ENCODE measurements around the gene LRRC3C.

The LRRC3C gene

DNA sequence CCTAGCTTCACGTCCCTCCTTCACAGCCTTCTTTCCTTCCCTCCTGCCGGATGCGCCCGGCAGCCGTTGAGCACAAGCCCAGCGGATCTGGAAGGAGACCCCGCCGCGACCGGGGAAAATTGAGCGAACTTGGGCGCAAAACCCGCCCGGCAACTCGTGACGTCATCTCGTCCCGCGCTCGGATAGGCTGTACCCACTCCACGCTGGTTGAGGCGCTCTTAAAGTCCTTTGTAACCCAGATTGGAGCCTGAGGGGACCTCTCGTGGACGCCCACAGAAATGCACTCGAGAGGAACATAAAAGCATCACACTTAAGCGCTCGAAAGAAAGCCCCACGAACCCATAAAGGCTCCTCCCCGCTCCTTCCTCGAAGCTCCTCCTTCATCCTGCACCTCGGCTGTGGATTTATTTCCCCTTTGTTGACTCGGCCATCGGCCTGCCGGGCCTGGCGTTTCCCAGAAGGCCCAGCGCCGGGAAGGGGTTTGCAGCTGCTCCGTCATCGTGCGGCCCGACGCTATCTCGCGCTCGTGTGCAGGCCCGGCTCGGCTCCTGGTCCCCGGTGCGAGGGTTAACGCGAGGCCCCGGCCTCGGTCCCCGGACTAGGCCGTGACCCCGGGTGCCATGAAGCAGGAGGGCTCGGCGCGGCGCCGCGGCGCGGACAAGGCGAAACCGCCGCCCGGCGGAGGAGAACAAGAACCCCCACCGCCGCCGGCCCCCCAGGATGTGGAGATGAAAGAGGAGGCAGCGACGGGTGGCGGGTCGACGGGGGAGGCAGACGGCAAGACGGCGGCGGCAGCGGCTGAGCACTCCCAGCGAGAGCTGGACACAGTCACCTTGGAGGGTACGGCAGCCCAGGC is 53.0 kb downstream of the LRRC3C start, which contains the start of gene PSMD3:
TSS of gene PSMD3 (plus strand) at position 457 of the 856 bp plus-strand sequence. CDS start at position 621, 164 bp downstream.
- DNase-seq, result peak; percentile 98

- DNase-seq, result no peak
These were observed 53.7 kb downstream of the LRRC3C start for GRCh38 chr17:39981207-39981741.

GRCh38 chr17:39981766-39982375 is 54.3 kb downstream of the LRRC3C start:
- no peak for DNase-seq

- DNase-seq, result no peak
These were observed 60.8 kb downstream of the LRRC3C start for GRCh38 chr17:39988206-39988810.

DNA sequence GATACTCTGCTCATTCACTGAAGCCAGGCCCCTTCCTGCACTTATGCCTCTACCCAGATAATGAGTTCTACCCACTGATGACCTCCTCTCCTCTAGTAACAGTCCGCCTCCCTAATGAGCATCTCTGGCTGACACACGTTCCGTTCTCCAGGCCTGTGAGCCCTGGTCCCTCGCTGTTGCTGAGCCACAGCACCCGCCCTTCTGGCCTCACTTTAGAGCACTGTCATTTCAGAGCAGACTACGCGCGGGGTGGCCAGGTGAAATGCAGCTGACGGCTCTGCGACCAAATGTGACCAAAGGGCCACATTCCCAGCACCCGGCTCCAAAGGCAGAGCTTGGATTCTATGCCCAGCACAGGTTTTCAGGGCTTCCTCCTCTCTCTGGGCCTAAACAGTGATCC is 66.9 kb downstream of the LRRC3C start:
- DNase-seq, result no peak

All from activated T-cell treated with anti-CD3 and anti-CD28 coated beads, Interleukin-2, amount 50 U/mL, for 48 hours (primary cell).